T-cell (primary cell): ENCODE data around the gene TMEM9. TPM values are rescaled to one million over a fixed set of nuclear protein-coding genes. Genes with fewer than 3 reads are reported as not detected.

Source experiments
- ATAC-seq, 4 experiments: fragments of 200-7000 bp in 3 of 4; fragments of 150-1000 bp in 1 of 4; cut with Tn5 transposase; replicated peaks in 1 of 4; 1 replicate in 3 of 4; 2 replicates in 1 of 4; pipeline ENCODE4 v1.10.0; 2021; ENCODE audit warnings: moderate library complexity in 3 of 4, mild to moderate bottlenecking in 2 of 4, moderate number of reproducible peaks in 1 of 4
- CTCF ChIA-PET, 2 donors: fragments of 300-600 bp; sonication (Branson Sonifier 250); formaldehyde crosslinking; loops; one replicate each; lab custom pipeline; 2022; ENCODE audit warnings: antibody characterized with exemption in 2 of 2; lab: Charles Lee
- POLR2A ChIA-PET, 2 donors: fragments of 300-600 bp; sonication (Branson Sonifier 250); formaldehyde crosslinking; loops; one replicate each; lab custom pipeline; 2022; ENCODE audit warnings: antibody characterized with exemption in 2 of 2; lab: Charles Lee
- DNase-seq, 35 experiments: peaks; one replicate each; pipeline versions ENCODE4 v3.0.0 to v3.0.0-alpha.2; 2013 to 2023
- H3K27ac ChIP-seq: one replicate; pipeline ENCODE4 v1.5.1; 2013; ENCODE audit warnings: low read length
- H3K27me3 ChIP-seq, 2 experiments: replicated peaks in 1 of 2; 1 replicate in 1 of 2; 2 replicates in 1 of 2; pipeline versions ENCODE4 v1.6.1 to v1.7.0; 2013; ENCODE audit warnings: low read length in 1 of 2, mixed read lengths in 1 of 2; ENCODE audit not compliant: control insufficient read depth in 2 of 2, insufficient read depth in 2 of 2; ENCODE audit errors: extremely low read depth in 1 of 2
- H3K36me3 ChIP-seq, 2 donors: 1 replicate in 1 of 2; 2 replicates in 1 of 2; pipeline versions ENCODE4 v1.6.1 to v1.7.0; 2013; ENCODE audit warnings: low read length in 1 of 2; ENCODE audit not compliant: control insufficient read depth in 2 of 2, insufficient read depth in 1 of 2; ENCODE audit errors: extremely low read depth in 1 of 2
- H3K4me1 ChIP-seq, 2 experiments: 1 replicate in 1 of 2; 2 replicates in 1 of 2; pipeline versions ENCODE4 v1.6.1 to v1.7.0; 2013; ENCODE audit warnings: low read length in 2 of 2, mixed read lengths in 1 of 2; ENCODE audit not compliant: insufficient read depth in 2 of 2, control insufficient read depth in 1 of 2; ENCODE audit errors: extremely low read depth in 1 of 2
- H3K4me3 ChIP-seq, 2 donors: 1 replicate in 1 of 2; 2 replicates in 1 of 2; pipeline versions ENCODE4 v1.5.1 to v1.7.0; 2013; ENCODE audit warnings: mild to moderate bottlenecking in 2 of 2, low read length in 1 of 2, moderate library complexity in 1 of 2; ENCODE audit not compliant: control insufficient read depth in 1 of 2; ENCODE audit errors: extremely low read depth in 1 of 2
- H3K9me3 ChIP-seq: 2 replicates; pipeline ENCODE4 v1.7.0; 2013
- H3K27ac Mint-ChIP-seq, 2 donors: one replicate each; pipeline ENCODE4 v1.8.0; 2020 to 2021; ENCODE audit warnings: mild to moderate bottlenecking in 2 of 2, mixed read lengths in 2 of 2
- H3K27me3 Mint-ChIP-seq, 2 donors: one replicate each; pipeline ENCODE4 v1.8.0; 2021 to 2022; ENCODE audit warnings: mixed read lengths in 2 of 2
- H3K36me3 Mint-ChIP-seq: one replicate; pipeline ENCODE4 v1.8.0; 2021; ENCODE audit warnings: mixed read lengths
- H3K4me1 Mint-ChIP-seq, 3 donors: one replicate each; pipeline ENCODE4 v1.8.0; 2020 to 2022; ENCODE audit warnings: mixed read lengths in 3 of 3, mild to moderate bottlenecking in 1 of 3
- H3K4me3 Mint-ChIP-seq, 3 donors: one replicate each; pipeline ENCODE4 v1.8.0; 2020 to 2022; ENCODE audit warnings: mild to moderate bottlenecking in 3 of 3, mixed read lengths in 3 of 3, moderate library complexity in 3 of 3
- H3K9me3 Mint-ChIP-seq, 3 donors: one replicate each; pipeline ENCODE4 v1.8.0; 2020 to 2022; ENCODE audit warnings: mixed read lengths in 3 of 3
- WGBS: methylation state at CpG from one replicate; pipeline ENCODE4 v1.1.5; 2013; ENCODE audit warnings: missing lambda C conversion rate; ENCODE audit not compliant: insufficient coverage; 5-methylcytosine and 5-hydroxymethylcytosine counted together
- total RNA-seq, 35 experiments: library from RNA in 6 of 35; stranded (reverse) in 6 of 35; fragments of 120-200 nt in 1 of 35; gene quantifications; one replicate each; pipeline versions ENCODE4 v1.2.1 to v1.2.4 and lab custom pipeline; 2013 to 2026

The TMEM9 gene
- total RNA-seq, 5 donors from 2014 or later (not counting 1 experiment from before 2014, with no cell fraction given), result 15.5 to 22.2 (median 17.7) TPM

DNA sequence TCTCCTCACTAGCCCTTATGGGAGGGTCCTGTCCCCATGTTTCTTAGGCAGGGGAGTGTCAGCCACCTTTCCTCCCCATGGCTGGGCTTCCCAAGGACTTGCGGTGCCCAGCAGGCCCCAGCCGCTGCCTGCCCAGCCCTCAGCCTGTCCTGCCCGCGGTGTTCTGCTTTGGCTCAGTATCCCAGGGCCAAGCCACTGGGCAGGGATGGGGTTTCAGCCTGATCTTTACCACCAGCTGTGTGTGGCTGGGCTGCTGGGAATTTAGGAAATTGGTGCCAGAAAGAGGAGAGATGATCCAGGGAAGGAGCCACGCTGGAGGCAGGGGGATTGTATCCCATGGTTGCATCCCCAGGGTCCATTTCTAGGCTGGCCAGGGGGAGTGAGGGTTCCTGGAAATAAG, 29.5 kb upstream of the TMEM9 start:
- WGBS, result 95% methylated on average over 3 of the region's 5 CpGs
- Histone ChIP-seq H3K27me3 (peaks cover 0 to 16% of the 10 kb centered on the region in 2 experiments), H3K4me1 (no peaks in the 10 kb centered on the region), H3K4me3 (no peak overlapping the region), H3K36me3 (no peaks in the 10 kb centered on the region), H3K9me3 (no peaks in the 10 kb centered on the region), H3K27ac (no peak overlapping the region)
- ChIA-PET CTCF (no interaction called here), POLR2A (no interaction called here)
- DNase-seq (no peak), ATAC-seq (no peak)
- Mint-ChIP-seq H3K27ac (no peak overlapping the region), H3K4me3 (no peak overlapping the region), H3K4me1 (no peaks in the 10 kb centered on the region), H3K36me3 (no peaks in the 10 kb centered on the region), H3K27me3 (peaks cover 31 to 32% of the 10 kb centered on the region in 2 donors), H3K9me3 (peaks cover 0 to 7% (median 5%) of the 10 kb centered on the region in 3 donors)

DNA sequence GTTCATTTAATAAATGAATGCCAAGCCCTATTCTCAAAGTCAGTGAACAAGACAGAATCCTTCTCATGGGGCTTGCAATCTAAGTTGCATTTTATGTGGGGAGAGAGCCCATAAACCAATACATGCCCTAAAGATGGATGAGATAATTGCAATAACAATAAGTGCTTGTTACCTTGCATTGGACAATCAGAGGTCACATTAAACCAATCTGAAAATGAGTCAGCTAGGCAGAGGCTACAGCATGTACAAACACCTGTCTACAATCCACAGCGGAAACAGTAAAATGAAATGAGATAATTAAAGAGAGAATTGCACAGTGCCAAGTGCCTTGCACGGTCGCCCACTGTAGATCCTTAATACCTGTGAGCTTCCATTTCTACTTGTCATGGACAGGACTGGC, 28.9 kb upstream of the TMEM9 start:
- Histone ChIP-seq H3K9me3 (no peaks in the 10 kb centered on the region), H3K27me3 (peaks cover 0 to 15% of the 10 kb centered on the region in 2 experiments), H3K4me1 (no peaks in the 10 kb centered on the region), H3K36me3 (no peaks in the 10 kb centered on the region), H3K4me3 (no peak overlapping the region), H3K27ac (no peak overlapping the region)
- Mint-ChIP-seq H3K4me1 (no peaks in the 10 kb centered on the region), H3K27me3 (peaks cover 35 to 36% of the 10 kb centered on the region in 2 donors), H3K4me3 (no peak overlapping the region), H3K27ac (no peak overlapping the region), H3K9me3 (peaks cover 0 to 9% (median 6%) of the 10 kb centered on the region in 3 donors), H3K36me3 (no peaks in the 10 kb centered on the region)
- ATAC-seq, result no peak
- DNase-seq, result no peak
- ChIA-PET CTCF (no interaction called here), POLR2A (no interaction called here)
- 64% methylated on average over 2 of the region's 3 CpGs for whole genome bisulfite sequencing

- POLR2A ChIA-PET, result no interaction called here
- Histone ChIP-seq H3K4me3 (no peak overlapping the region), H3K9me3 (no peaks in the 10 kb centered on the region), H3K4me1 (no peaks in the 10 kb centered on the region), H3K36me3 (no peaks in the 10 kb centered on the region), H3K27ac (no peak overlapping the region), H3K27me3 (peaks cover 3 to 20% of the 10 kb centered on the region in 2 experiments)
- no peaks in the 10 kb centered on the region for H3K4me1 Mint-ChIP-seq
- peaks cover 0 to 9% (median 6%) of the 10 kb centered on the region in 3 donors for H3K9me3 Mint-ChIP-seq
- CTCF ChIA-PET, result no interaction called here
- no CpG with 5 or more reads among the region's 2 CpGs for WGBS
- peaks cover 40 to 46% of the 10 kb centered on the region in 2 donors for H3K27me3 Mint-ChIP-seq
- no peaks in the 10 kb centered on the region for H3K36me3 Mint-ChIP-seq
- ATAC-seq (no peak), DNase-seq (no peak)
- no peak overlapping the region for H3K4me3 Mint-ChIP-seq
- H3K27ac Mint-ChIP-seq, result no peak overlapping the region
Measured at GRCh38 chr1:201181726-201182125, 27.5 kb upstream of the TMEM9 start.

DNA sequence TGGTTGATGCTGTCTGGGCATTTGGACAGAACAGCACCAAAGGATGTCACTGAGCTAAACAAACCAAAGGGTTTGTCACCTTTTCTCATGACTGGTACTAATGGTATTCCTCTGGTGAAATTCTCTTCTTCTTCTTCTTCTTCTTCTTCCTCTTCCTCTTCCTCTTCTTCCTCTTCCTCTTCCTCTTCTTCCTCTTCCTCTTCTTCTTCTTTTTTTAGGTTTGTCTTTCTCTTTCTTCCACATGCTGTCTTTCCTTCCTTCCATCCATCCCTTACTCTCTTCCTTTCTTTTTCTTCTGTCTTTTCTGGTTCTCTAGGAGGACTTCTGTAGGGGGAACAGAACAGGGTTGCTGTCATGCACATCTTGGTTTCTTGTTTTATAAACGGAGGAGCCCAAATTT, 27.0 kb upstream of the TMEM9 start:
- POLR2A ChIA-PET, result no interaction called here
- CTCF ChIA-PET, result no interaction called here
- peaks cover 40 to 46% of the 10 kb centered on the region in 2 donors for H3K27me3 Mint-ChIP-seq

GRCh38 chr1:201180901-201181300, 26.6 kb upstream of the TMEM9 start:
- Histone ChIP-seq H3K27ac (no peak overlapping the region), H3K4me1 (no peaks in the 10 kb centered on the region), H3K36me3 (no peaks in the 10 kb centered on the region), H3K27me3 (peaks cover 3 to 28% of the 10 kb centered on the region in 2 experiments), H3K4me3 (no peak overlapping the region), H3K9me3 (no peaks in the 10 kb centered on the region)
- H3K27me3 Mint-ChIP-seq, result peaks cover 40 to 46% of the 10 kb centered on the region in 2 donors
- 93% methylated on average over 3 of the region's 6 CpGs for WGBS
- POLR2A ChIA-PET, result no interaction called here
- H3K4me1 Mint-ChIP-seq, result no peaks in the 10 kb centered on the region
- H3K36me3 Mint-ChIP-seq, result no peaks in the 10 kb centered on the region
- peaks cover 0 to 9% (median 6%) of the 10 kb centered on the region in 3 donors for H3K9me3 Mint-ChIP-seq
- DNase-seq, result no peak
- H3K4me3 Mint-ChIP-seq, result no peak overlapping the region
- no peak for ATAC-seq
- CTCF ChIA-PET, result no interaction called here
- H3K27ac Mint-ChIP-seq, result no peak overlapping the region

More for the DNA sequence above, 27.0 kb upstream of the TMEM9 start:
- no CpG with 5 or more reads among the region's 1 CpG for WGBS
- Histone ChIP-seq H3K27me3 (peaks cover 3 to 24% of the 10 kb centered on the region in 2 experiments), H3K36me3 (no peaks in the 10 kb centered on the region), H3K4me3 (no peak overlapping the region), H3K27ac (no peak overlapping the region), H3K9me3 (no peaks in the 10 kb centered on the region), H3K4me1 (no peaks in the 10 kb centered on the region)
- no peak for DNase-seq
- H3K4me1 Mint-ChIP-seq, result no peaks in the 10 kb centered on the region
- H3K4me3 Mint-ChIP-seq, result no peak overlapping the region
- ATAC-seq, result no peak
- H3K36me3 Mint-ChIP-seq, result no peaks in the 10 kb centered on the region
- H3K27ac Mint-ChIP-seq, result no peak overlapping the region
- peaks cover 0 to 9% (median 6%) of the 10 kb centered on the region in 3 donors for H3K9me3 Mint-ChIP-seq

DNA sequence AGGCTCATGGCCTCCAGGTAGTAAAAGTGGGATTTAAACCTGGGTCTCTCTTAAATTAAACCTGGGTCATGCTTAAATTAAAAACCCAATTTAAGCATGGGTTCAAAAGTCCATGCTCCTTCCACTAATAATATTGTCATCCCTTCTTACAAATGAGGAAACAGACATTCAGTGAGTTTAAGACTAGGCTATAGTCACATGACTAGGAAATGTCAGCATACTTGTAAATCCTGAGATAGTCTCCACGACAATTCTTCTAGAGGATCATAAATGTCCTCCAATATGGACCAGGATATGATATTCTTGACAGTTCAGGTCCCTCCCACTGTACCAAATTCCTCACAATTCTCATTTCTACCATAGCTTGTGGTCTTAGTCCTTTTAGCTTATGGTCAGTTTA, 25.9 kb upstream of the TMEM9 start:
- H3K27ac ChIP-seq, result no peak overlapping the region
- no peak for DNase-seq
- Mint-ChIP-seq H3K4me3 (no peak overlapping the region), H3K9me3 (peaks cover 0 to 9% (median 6%) of the 10 kb centered on the region in 3 donors), H3K36me3 (no peaks in the 10 kb centered on the region), H3K27ac (no peak overlapping the region), H3K4me1 (no peaks in the 10 kb centered on the region), H3K27me3 (peaks cover 42 to 46% of the 10 kb centered on the region in 2 donors)
- 20% methylated on average over 1 of the region's 1 CpG for WGBS
- H3K4me1 ChIP-seq, result no peaks in the 10 kb centered on the region
- H3K36me3 ChIP-seq, result no peaks in the 10 kb centered on the region
- ATAC-seq, result no peak
- no peaks in the 10 kb centered on the region for H3K9me3 ChIP-seq
- H3K27me3 ChIP-seq, result peaks cover 3 to 29% of the 10 kb centered on the region in 2 experiments
- no peak overlapping the region for H3K4me3 ChIP-seq
- ChIA-PET CTCF (no interaction called here), POLR2A (no interaction called here)

GRCh38 chr1:201178718-201179117, 24.4 kb upstream of the TMEM9 start:
- WGBS, result 80% methylated on average over 1 of the region's 3 CpGs
- DNase-seq, result no peak
- Mint-ChIP-seq H3K36me3 (no peaks in the 10 kb centered on the region), H3K27ac (no peak overlapping the region), H3K27me3 (peaks cover 36 to 41% of the 10 kb centered on the region in 2 donors), H3K4me1 (no peaks in the 10 kb centered on the region), H3K9me3 (peaks cover 0 to 9% (median 6%) of the 10 kb centered on the region in 3 donors), H3K4me3 (no peak overlapping the region)
- Histone ChIP-seq H3K27me3 (peaks cover 3 to 18% of the 10 kb centered on the region in 2 experiments), H3K27ac (no peak overlapping the region), H3K4me1 (no peaks in the 10 kb centered on the region), H3K4me3 (no peak overlapping the region), H3K36me3 (no peaks in the 10 kb centered on the region), H3K9me3 (no peaks in the 10 kb centered on the region)
- ChIA-PET CTCF (no interaction called here), POLR2A (no interaction called here)
- ATAC-seq, result no peak
